Esophagus muscularis mucosa (tissue), 4 donors: Measurements from ENCODE around the gene KCNJ16. TPM values are rescaled to one million over a fixed set of nuclear protein-coding genes. Genes with fewer than 3 reads are reported as not detected.

ENCODE experiments used
- DNase-seq: peaks from one replicate; pipeline ENCODE4 v3.0.0-alpha.2; 2017; ENCODE audit errors: extremely low spot score
- H3K27ac ChIP-seq, 4 donors: fragments of 200-600 bp; sonication (generic); replicated peaks in 1 of 4; 1 replicate in 3 of 4; 2 replicates in 1 of 4; pipeline ENCODE4 v1.5.1; 2016 to 2019; ENCODE audit warnings: mild to moderate bottlenecking in 1 of 4
- H3K27me3 ChIP-seq, 4 donors: fragments of 200-600 bp; sonication (generic); one replicate each; pipeline versions ENCODE4 v1.5.1 to v1.6.0; 2016 to 2019
- H3K36me3 ChIP-seq, 4 donors: fragments of 200-600 bp; sonication (generic); one replicate each; pipeline ENCODE4 v1.5.1; 2016 to 2019
- H3K4me1 ChIP-seq, 4 donors: fragments of 200-600 bp; sonication (generic); one replicate each; pipeline ENCODE4 v1.5.1; 2016 to 2019
- H3K4me3 ChIP-seq, 4 donors: fragments of 200-600 bp; sonication (generic); 1 replicate in 2 of 4; 2 replicates in 2 of 4; pipeline ENCODE4 v1.5.1; 2016 to 2019; ENCODE audit warnings: mild to moderate bottlenecking in 4 of 4, moderate library complexity in 1 of 4
- H3K9me3 ChIP-seq, 4 donors: fragments of 200-600 bp; sonication (generic); 1 replicate in 3 of 4; 2 replicates in 1 of 4; pipeline ENCODE4 v1.5.1; 2016 to 2019
- CTCF ChIP-seq, 3 experiments: fragments of 200-600 bp in 2 of 3; fragments of 450-650 bp in 1 of 3; sonication (generic) in 2 of 3; IDR thresholded peaks; one replicate each; pipeline ENCODE4 v1.5.1; 2017 to 2019; ENCODE audit warnings: antibody characterized with exemption in 3 of 3, mild to moderate bottlenecking in 2 of 3, moderate library complexity in 1 of 3
- EP300 ChIP-seq: sonication (generic); formaldehyde crosslinking; IDR thresholded peaks from one replicate; pipeline ENCODE4 v1.6.1; 2017; ENCODE audit warnings: antibody characterized with exemption
- POLR2A ChIP-seq: fragments of 450-650 bp; IDR thresholded peaks from one replicate; pipeline ENCODE4 v1.6.1; 2017; ENCODE audit warnings: antibody characterized with exemption, moderate library complexity, mild to moderate bottlenecking, low read depth
- POLR2AphosphoS5 ChIP-seq, 2 donors: sonication (generic); formaldehyde crosslinking; IDR thresholded peaks; one replicate each; pipeline ENCODE4 v1.6.1; 2017; ENCODE audit warnings: antibody characterized with exemption in 2 of 2
- WGBS: methylation state at CpG from one replicate; pipeline ENCODE4 v1.1.5; 2018; 5-methylcytosine and 5-hydroxymethylcytosine counted together
- intact Hi-C: fragments of 100-400 bp; cut with DNase I; formaldehyde crosslinking; loops from one replicate; pipeline ENCODE4 v1.15.1; 2023
- total RNA-seq, 4 donors: library from RNA; depleted of rRNA; stranded (reverse); fragments of >200 nt; gene quantifications; one replicate each; pipeline versions ENCODE4 v1.1.0 to v1.2.1, GENCODE V29; 2016

The KCNJ16 gene
- total RNA-seq, 4 donors from 2014 or later = 0.78 to 0.86 (median 0.83) TPM; not detected in 1

DNA sequence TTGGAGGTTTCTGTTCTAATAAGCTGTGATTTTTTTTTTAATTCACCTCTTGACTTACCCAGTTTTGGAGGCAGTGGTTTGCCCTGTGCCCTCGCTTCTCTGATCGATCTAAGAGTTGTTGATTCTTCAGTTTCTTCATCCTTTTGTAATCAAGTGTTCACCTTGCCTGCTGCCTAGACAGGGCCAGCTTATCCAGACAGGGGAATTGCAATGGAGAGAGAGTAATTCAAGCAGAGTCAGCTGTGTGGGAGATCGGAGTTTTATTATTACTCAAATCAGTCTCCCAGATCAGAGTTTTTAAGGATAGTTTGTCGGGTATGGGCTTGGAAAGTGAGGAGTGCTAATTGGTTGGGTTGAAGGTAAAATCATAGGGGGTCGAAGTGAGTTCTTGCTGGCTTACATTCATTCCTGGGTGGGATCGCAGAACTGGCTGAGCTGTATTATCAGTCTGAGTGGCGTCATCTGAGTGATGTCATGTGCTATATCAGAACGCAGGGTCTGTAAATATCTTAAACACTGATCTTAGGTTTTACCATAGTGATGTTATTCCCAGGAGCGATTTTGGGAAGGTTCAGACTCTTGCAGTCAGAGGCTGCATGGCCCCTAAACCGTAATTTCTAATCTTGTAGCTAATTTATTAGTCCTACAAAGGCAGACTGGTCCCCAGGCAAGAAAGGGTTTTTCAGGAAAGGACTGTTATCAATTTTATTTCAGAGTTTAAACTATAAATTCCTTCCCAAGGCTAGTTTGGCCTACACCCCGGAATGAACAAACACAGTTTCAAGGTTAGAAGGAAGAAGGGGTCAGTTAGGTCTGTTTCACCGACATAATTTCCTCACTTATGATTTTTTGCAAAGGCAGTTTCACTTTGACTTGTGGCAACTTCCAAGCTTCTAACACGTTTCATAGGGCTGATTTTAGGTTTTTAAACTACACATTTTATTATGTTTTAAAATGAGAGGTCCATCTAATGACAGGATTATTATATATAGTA is 21.5 kb upstream of the KCNJ16 start:
- H3K4me3 ChIP-seq = peak overlapping the region; percentile 32 to 47 (median 37)
- no peaks in the 10 kb centered on the region for H3K36me3 ChIP-seq
- TF ChIP-seq CTCF (IDR thresholded peaks at IDR 0.05) = no peak
- TF ChIP-seq POLR2A = no peak
- TF ChIP-seq POLR2AphosphoS5 (IDR thresholded peaks at IDR 0.05) = peak in 1 of 2 donors; percentile 11
- TF ChIP-seq EP300 = no peak
- H3K27ac ChIP-seq = peak overlapping the region; percentile 48 to 66 (median 54)
- DNase-seq = no peak
- intact Hi-C loops = no loop called here
- H3K27me3 ChIP-seq = no peaks in the 10 kb centered on the region
- 43% methylated on average over 13 of the region's 13 CpGs for WGBS
- peaks cover 0 to 12% (median 10%) of the 10 kb centered on the region in 4 donors for H3K4me1 ChIP-seq
- H3K9me3 ChIP-seq = no peaks in the 10 kb centered on the region

DNA sequence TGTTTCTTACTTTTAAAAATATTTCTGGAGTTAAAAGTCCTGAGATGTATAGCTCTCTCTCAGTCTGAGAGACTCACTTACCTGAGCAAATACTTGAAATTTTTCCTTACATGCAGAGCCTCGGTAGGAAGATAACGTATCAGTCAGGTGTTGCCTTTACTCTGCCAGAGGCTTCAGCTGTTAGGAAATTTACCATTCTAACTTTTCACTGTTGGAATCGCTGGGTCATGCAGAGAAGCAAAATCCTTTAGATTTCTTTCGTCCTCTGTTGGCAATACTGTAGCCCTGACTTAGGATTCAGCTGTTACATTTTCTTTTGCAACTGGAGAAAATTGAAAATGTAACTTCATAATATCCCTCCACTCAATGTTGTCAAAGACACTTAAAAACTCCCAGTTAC is 20.0 kb upstream of the KCNJ16 start:
- H3K9me3 ChIP-seq = no peaks in the 10 kb centered on the region
- intact Hi-C loops = no loop called here
- 83% methylated on average over 4 of the region's 4 CpGs for WGBS
- peaks cover 0 to 11% (median 10%) of the 10 kb centered on the region in 4 donors for H3K4me1 ChIP-seq
- TF ChIP-seq POLR2AphosphoS5 (IDR thresholded peaks at IDR 0.05) = no peak
- TF ChIP-seq EP300 = no peak
- TF ChIP-seq CTCF (IDR thresholded peaks at IDR 0.05) = no peak
- TF ChIP-seq POLR2A = no peak
- no peak overlapping the region for H3K4me3 ChIP-seq
- H3K27me3 ChIP-seq = no peaks in the 10 kb centered on the region
- H3K27ac ChIP-seq = no peak overlapping the region
- no peaks in the 10 kb centered on the region for H3K36me3 ChIP-seq
- DNase-seq = no peak

GRCh38 chr17:70059071-70059470 is 16.0 kb upstream of the KCNJ16 start:
- TF ChIP-seq POLR2AphosphoS5 (IDR thresholded peaks at IDR 0.05) = no peak
- TF ChIP-seq EP300 = no peak
- Histone ChIP-seq H3K27me3 (no peaks in the 10 kb centered on the region), H3K4me1 (no peaks in the 10 kb centered on the region), H3K4me3 (no peak overlapping the region), H3K9me3 (no peaks in the 10 kb centered on the region), H3K27ac (no peak overlapping the region), H3K36me3 (no peaks in the 10 kb centered on the region)
- intact Hi-C loops = no loop called here
- DNase-seq = no peak
- WGBS = 75% methylated on average over 4 of the region's 4 CpGs

GRCh38 chr17:70059649-70060048 is 15.4 kb upstream of the KCNJ16 start:
- H3K27me3 ChIP-seq = no peaks in the 10 kb centered on the region
- no peak overlapping the region for H3K27ac ChIP-seq
- H3K4me1 ChIP-seq = no peaks in the 10 kb centered on the region
- no peaks in the 10 kb centered on the region for H3K9me3 ChIP-seq
- no peak overlapping the region for H3K4me3 ChIP-seq
- WGBS = 74% methylated on average over 4 of the region's 4 CpGs
- intact Hi-C loops = no loop called here
- no peak for TF ChIP-seq POLR2AphosphoS5 (IDR thresholded peaks at IDR 0.05)
- TF ChIP-seq CTCF (IDR thresholded peaks at IDR 0.05) = no peak
- no peak for TF ChIP-seq EP300
- TF ChIP-seq POLR2A = no peak
- no peaks in the 10 kb centered on the region for H3K36me3 ChIP-seq
- DNase-seq = no peak

GRCh38 chr17:70060415-70060814 is 14.6 kb upstream of the KCNJ16 start:
- H3K27ac ChIP-seq = no peak overlapping the region
- no peak for TF ChIP-seq POLR2AphosphoS5 (IDR thresholded peaks at IDR 0.05)
- no peak for TF ChIP-seq CTCF (IDR thresholded peaks at IDR 0.05)
- TF ChIP-seq EP300 = no peak
- TF ChIP-seq POLR2A = no peak
- intact Hi-C loops = no loop called here
- no peaks in the 10 kb centered on the region for H3K9me3 ChIP-seq
- H3K36me3 ChIP-seq = no peaks in the 10 kb centered on the region
- no peak overlapping the region for H3K4me3 ChIP-seq
- DNase-seq = no peak
- WGBS = 59% methylated on average over 2 of the region's 2 CpGs
- no peaks in the 10 kb centered on the region for H3K4me1 ChIP-seq
- H3K27me3 ChIP-seq = no peaks in the 10 kb centered on the region
